HG02884 (cell line): ENCODE results near the gene HSD17B3.
A peak's percentile ranks its signal among the peaks of the same experiment; 100 is the strongest.
"Not testable (repeated sequence)": the region's sequence is repeated elsewhere in the genome, so short reads cannot be mapped to it uniquely, and the experiment has no call there.

Source experiments
- ATAC-seq: cut with Tn5 transposase; IDR thresholded peaks from one replicate; pipeline ENCODE4 v1.9.1; 2021; ENCODE audit warnings: mild to moderate bottlenecking, moderate library complexity; ENCODE audit not compliant: unreplicated experiment

The HSD17B3 gene

GRCh38 chr9:96236854-96237550 is 65.0 kb downstream of the HSD17B3 start:
- ATAC-seq: no peak

- ATAC-seq: not testable (repeated sequence)
Measured at GRCh38 chr9:96236337-96236736, 65.6 kb downstream of the HSD17B3 start.

GRCh38 chr9:96232539-96233241 is 69.3 kb downstream of the HSD17B3 start:
- ATAC-seq: no peak

GRCh38 chr9:96232164-96232538 is 69.8 kb downstream of the HSD17B3 start:
- ATAC-seq: no peak

GRCh38 chr9:96230002-96230401 is 72.0 kb downstream of the HSD17B3 start:
- no peak for ATAC-seq

- no peak for ATAC-seq
Measured at GRCh38 chr9:96222132-96222531, 79.8 kb downstream of the HSD17B3 start.

- ATAC-seq: no peak
Measured at GRCh38 chr9:96219900-96220257, 82.1 kb downstream of the HSD17B3 start.

GRCh38 chr9:96219026-96219899 is 82.7 kb downstream of the HSD17B3 start:
- ATAC-seq: no peak

GRCh38 chr9:96217754-96218693 is 84.0 kb downstream of the HSD17B3 start:
- peak; percentile 66 for ATAC-seq

GRCh38 chr9:96217294-96217707 is 84.7 kb downstream of the HSD17B3 start:
- ATAC-seq: no peak

GRCh38 chr9:96216583-96216982 is 85.4 kb downstream of the HSD17B3 start:
- no peak for ATAC-seq

GRCh38 chr9:96215841-96216240 is 86.1 kb downstream of the HSD17B3 start:
- ATAC-seq: no peak

- ATAC-seq: no peak
Measured at GRCh38 chr9:96214635-96215034, 87.3 kb downstream of the HSD17B3 start.

GRCh38 chr9:96209407-96210271 is 92.3 kb downstream of the HSD17B3 start:
- no peak for ATAC-seq

- ATAC-seq: no peak
Measured at GRCh38 chr9:96206156-96206751, 95.7 kb downstream of the HSD17B3 start.

- ATAC-seq: no peak
Measured at GRCh38 chr9:96204853-96205252, 97.1 kb downstream of the HSD17B3 start.

- no peak for ATAC-seq
Measured at GRCh38 chr9:96203867-96204501, 98.0 kb downstream of the HSD17B3 start.

GRCh38 chr9:96202971-96203780 is 98.8 kb downstream of the HSD17B3 start:
- no peak for ATAC-seq
